Measurements from ENCODE around the gene RBMY1D. TPM values are rescaled to one million over a fixed set of nuclear protein-coding genes. Genes with fewer than 3 reads are reported as not detected.
"Not testable (repeated sequence)": the region's sequence is repeated elsewhere in the genome, so short reads cannot be mapped to it uniquely, and the experiment has no call there.

RBMY1D gene
- total RNA-seq: not detected in 2 replicates

DNA sequence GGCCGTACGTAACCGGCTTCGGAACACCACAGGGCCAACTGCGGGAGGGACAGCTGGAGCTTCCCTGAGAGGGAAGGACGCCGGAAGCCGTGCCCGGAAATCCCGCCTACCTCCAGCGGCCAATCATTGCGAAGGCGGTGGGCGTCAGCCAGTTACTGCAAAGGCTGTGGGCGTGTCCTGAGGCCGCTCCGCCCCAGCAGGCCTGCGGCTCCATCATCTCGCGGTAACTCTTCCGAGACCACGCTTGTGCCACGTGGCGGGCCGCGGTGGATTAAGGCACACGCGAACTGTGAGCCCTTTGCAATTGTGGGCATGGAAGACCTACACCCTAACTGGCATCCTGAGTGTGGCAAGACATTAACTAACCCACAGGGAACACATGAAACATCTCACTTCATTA is at the start of gene RBMY1D:
TSS of gene RBMY1D (minus strand) at position 101 of the 400 bp plus-strand sequence. CDS start 2,013 bp downstream, outside the sequence.
- not testable (repeated sequence) for DNase-seq (ENCODE audit: extremely low read depth, low read depth, low spot score)

DNA sequence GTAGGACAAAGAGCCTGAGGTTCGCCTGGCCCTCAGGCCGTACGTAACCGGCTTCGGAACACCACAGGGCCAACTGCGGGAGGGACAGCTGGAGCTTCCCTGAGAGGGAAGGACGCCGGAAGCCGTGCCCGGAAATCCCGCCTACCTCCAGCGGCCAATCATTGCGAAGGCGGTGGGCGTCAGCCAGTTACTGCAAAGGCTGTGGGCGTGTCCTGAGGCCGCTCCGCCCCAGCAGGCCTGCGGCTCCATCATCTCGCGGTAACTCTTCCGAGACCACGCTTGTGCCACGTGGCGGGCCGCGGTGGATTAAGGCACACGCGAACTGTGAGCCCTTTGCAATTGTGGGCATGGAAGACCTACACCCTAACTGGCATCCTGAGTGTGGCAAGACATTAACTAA is 23.6 kb upstream of the RBMY1D start, which contains the start of gene RBMY1E:
TSS of gene RBMY1E (minus strand) at position 101 of the 400 bp plus-strand sequence. CDS start 1,978 bp downstream, outside the sequence.
- not testable (repeated sequence) for DNase-seq (ENCODE audit: extremely low read depth, low read depth, low spot score)

DNA sequence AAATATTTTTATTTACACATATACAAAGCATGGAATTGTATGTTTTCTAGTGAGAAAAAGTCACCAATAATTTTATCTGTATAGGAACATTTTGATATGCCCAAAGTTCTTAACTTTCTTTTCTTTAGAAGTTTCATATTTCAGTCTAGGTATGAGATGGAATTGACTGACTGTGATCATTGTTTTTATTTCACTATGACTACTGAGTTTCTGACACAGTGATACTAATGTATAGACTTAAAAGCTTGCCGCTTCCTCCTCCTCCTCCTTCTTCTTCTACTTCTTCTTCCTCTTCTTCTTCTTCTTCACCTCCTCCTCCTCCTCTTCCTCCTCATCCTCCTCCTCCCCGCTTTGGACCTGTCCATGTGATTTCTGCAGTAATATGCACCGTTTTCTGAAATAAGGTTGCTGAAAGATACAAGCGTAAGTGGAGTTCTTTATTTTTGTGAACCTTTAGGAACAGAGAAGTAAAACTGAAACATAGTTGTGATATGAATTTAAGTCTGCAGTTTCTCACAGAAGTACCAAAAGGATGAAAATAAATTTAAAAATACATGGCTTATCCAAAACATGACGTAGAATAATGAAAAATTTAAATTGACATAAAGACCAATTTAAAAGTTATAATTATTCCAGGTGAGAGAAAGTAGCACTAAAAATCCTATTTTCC is 24.8 kb downstream of the RBMY1D start:
- not testable (repeated sequence) for DNase-seq (ENCODE audit: extremely low read depth, low read depth, low spot score)

GRCh38 chrY:21845481-21845880 is 48.8 kb downstream of the RBMY1D start:
- no peak for DNase-seq (ENCODE audit: extremely low read depth, low read depth, low spot score)

DNA sequence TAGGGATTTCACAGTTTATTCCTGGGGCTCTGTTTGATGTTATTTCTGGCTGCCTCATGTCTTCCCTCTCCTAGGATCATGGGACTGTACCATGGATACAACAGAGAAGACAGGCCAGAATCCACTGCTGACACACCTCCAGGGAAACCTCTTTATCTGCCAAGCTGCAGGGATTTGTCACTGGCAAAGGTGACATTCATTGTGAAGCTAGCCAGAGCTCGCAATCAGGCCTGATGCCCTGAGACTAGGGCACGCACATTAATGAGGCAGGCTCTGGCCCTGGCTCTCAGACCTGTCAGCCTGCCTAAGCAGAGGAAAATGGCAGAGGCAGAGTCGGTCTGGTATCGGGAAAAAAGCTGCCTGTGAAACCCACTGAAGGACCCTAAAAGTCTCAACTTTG is 52.2 kb downstream of the RBMY1D start:
- no peak for DNase-seq (ENCODE audit: extremely low read depth, low read depth, low spot score)

DNA sequence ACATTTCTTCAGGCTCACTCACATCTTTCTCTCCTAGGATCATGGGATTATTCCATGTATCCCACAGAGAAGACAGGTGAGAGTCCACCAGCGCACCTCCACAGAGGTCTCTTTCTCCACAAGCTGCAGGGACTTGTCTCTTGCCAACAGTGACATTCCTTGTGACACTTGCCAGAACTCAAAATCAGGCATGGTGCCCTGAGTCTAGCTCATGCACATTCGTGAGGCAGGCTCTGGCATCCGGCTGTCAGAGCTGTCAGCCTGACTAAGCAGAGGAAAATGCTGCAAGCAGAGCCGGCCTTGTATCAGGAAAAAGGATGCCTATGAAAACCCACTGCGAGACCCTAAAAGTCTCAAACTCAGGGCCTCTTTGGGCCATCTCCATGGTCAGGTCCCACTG is 54.8 kb downstream of the RBMY1D start:
- DNase-seq (ENCODE audit: extremely low read depth, low read depth, low spot score): no peak

GRCh38 chrY:21836343-21836742 is 58.0 kb downstream of the RBMY1D start:
- no peak for DNase-seq (ENCODE audit: extremely low read depth, low read depth, low spot score)

DNA sequence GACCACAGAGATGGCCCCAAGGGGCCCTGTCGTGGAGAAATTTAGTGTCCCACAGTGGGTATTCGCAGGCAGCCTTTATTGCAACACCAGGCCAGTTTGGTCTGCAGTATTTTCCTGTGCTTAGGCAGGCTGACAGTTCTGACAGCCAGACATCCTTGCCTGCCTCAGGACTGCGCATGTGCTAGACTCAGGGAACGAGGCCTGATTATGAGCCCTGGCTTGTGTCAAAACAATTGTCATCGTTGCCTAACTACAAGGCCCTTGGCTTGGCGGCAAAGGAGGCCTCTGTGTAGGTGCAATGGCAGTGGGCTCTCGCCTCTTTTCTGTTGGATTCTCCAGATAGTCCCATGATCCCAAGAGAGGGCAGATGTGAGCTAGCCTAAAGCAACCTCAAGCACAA is 59.3 kb downstream of the RBMY1D start:
- DNase-seq (ENCODE audit: extremely low read depth, low read depth, low spot score): no peak

Other genes starting within 250 kb of the RBMY1D start
- gene RBMY1E, start 23.5 kb upstream of the RBMY1D start, total RNA-seq: not detected in 2 replicates

All from glomerular endothelial cell (primary cell).